A549 (cell line): Measurements from ENCODE around the gene AK3. TPM values are rescaled to one million over a fixed set of nuclear protein-coding genes. Genes with fewer than 3 reads are reported as not detected.

Experiments
- ATAC-seq, 2 experiments: fragments of 200-7000 bp in 1 of 2; fragments of >200 bp in 1 of 2; cut with Nextera tagmentation in 1 of 2; cut with Tn5 transposase in 1 of 2; 3 replicates each; pipeline versions ENCODE4 v1.8.0 to v1.9.1; 2018 to 2020; ENCODE audit warnings: mild to moderate bottlenecking in 1 of 2, moderate library complexity in 1 of 2
- CTCF ChIA-PET: fragments of 300-600 bp; sonication (Branson Sonifier 250); formaldehyde crosslinking; extraction: SDS; loops from one replicate; lab custom pipeline; 2021; ENCODE audit warnings: antibody characterized with exemption, inconsistent platforms; lab: Yijun Ruan, JAX
- POLR2A ChIA-PET: fragments of 350-600 bp; formaldehyde crosslinking; extraction: SDS; loops from one replicate; lab custom pipeline; 2021; ENCODE audit warnings: antibody characterized with exemption, inconsistent platforms; lab: Yijun Ruan, JAX
- DNase-seq, 2 experiments: peaks; one replicate each; pipeline versions ENCODE4 v3.0.0 to v3.0.0-alpha.2; 2011 to 2016; ENCODE audit warnings: low read depth in 1 of 2, low spot score in 1 of 2
- FAIRE-seq: peaks from 2 replicates; lab custom pipeline; 2011; peaks lifted over from hg19 to GRCh38; lab: Jason Lieb, UNC
- H3K27ac ChIP-seq, 2 experiments: fragments of >200 bp; sonication (Bioruptor Twin); formaldehyde crosslinking; 3 replicates each; pipeline ENCODE4 v1.5.1; 2016 to 2017
- H3K4me1 ChIP-seq: fragments of >200 bp; sonication (Bioruptor Twin); formaldehyde crosslinking; 3 replicates; pipeline ENCODE4 v1.6.1; 2016
- H3K4me2 ChIP-seq: fragments of >200 bp; sonication (Bioruptor Twin); formaldehyde crosslinking; 3 replicates; pipeline ENCODE4 v1.6.1; 2016
- H3K4me3 ChIP-seq: fragments of >200 bp; sonication (Bioruptor Twin); formaldehyde crosslinking; 3 replicates; pipeline ENCODE4 v1.5.1; 2016
- H3K9me3 ChIP-seq: fragments of >200 bp; sonication (Bioruptor Twin); formaldehyde crosslinking; 3 replicates; pipeline ENCODE4 v1.6.1; 2016
- CBX2 ChIP-seq: fragments of 200-600 bp; sonication (generic); IDR thresholded peaks from 2 replicates; pipeline ENCODE4 v1.6.1; 2016; ENCODE audit warnings: low read depth, mild to moderate bottlenecking, borderline replicate concordance
- CEBPB ChIP-seq, 2 experiments: fragments of >200 bp in 1 of 2; sonication (Bioruptor Twin) in 1 of 2; formaldehyde crosslinking in 1 of 2; IDR thresholded peaks; 2 replicates each; pipeline ENCODE4 v1.6.1; 2012 to 2016
- CHD2 ChIP-seq: fragments of 150-350 bp; IDR thresholded peaks from 2 replicates; pipeline ENCODE4 v1.6.1; 2014; ENCODE audit warnings: low read length; ENCODE audit not compliant: partially characterized antibody
- EP300 ChIP-seq, 2 experiments: fragments of >200 bp; sonication (Bioruptor Twin); formaldehyde crosslinking; IDR thresholded peaks; 2 replicates in 1 of 2; 3 replicates in 1 of 2; pipeline ENCODE4 v1.6.1; 2016 to 2017
- FOSL2 ChIP-seq, 2 experiments: fragments of 450-650 bp in 1 of 2; fragments of >200 bp in 1 of 2; sonication (Bioruptor Twin) in 1 of 2; formaldehyde crosslinking; IDR thresholded peaks; 2 replicates each; pipeline versions ENCODE4 v1.5.0 to v1.6.1; 2016 to 2020; ENCODE audit warnings: mild to moderate bottlenecking in 1 of 2, moderate library complexity in 1 of 2
- GATA3 ChIP-seq: IDR thresholded peaks from 2 replicates; pipeline ENCODE4 v1.6.1; 2012; ENCODE audit warnings: borderline replicate concordance
- HOXB13 ChIP-seq: fragments of 250-450 bp; sonication (Bioruptor Pico); IDR thresholded peaks from 2 replicates; pipeline ENCODE4 v1.5.0; 2020; ENCODE audit warnings: low read depth, mild to moderate bottlenecking, moderate library complexity
- HOXB5 ChIP-seq: fragments of 250-450 bp; sonication (Bioruptor Pico); IDR thresholded peaks from 2 replicates; pipeline ENCODE4 v1.5.0; 2020; ENCODE audit warnings: mild to moderate bottlenecking, moderate library complexity
- JUN ChIP-seq, 2 experiments: fragments of >200 bp; sonication (Bioruptor Twin); formaldehyde crosslinking; IDR thresholded peaks; 2 replicates in 1 of 2; 3 replicates in 1 of 2; pipeline ENCODE4 v1.6.1; 2016 to 2017
- MYC ChIP-seq: IDR thresholded peaks from 2 replicates; pipeline ENCODE4 v1.6.1; 2012; ENCODE audit warnings: mild to moderate bottlenecking, inconsistent platforms, low read length, improper control_type of control experiment, borderline replicate concordance
- NFE2L2 ChIP-seq: fragments of 150-350 bp; conservative IDR thresholded peaks from 2 replicates; pipeline ENCODE4 v1.6.1; 2014; ENCODE audit warnings: low read length
- NPAS2 ChIP-seq: fragments of 250-450 bp; sonication (Bioruptor Pico); IDR thresholded peaks from 2 replicates; pipeline ENCODE4 v1.8.0; 2022; ENCODE audit warnings: mild to moderate bottlenecking, moderate library complexity, borderline replicate concordance
- PHF8 ChIP-seq: fragments of 200-600 bp; sonication (generic); IDR thresholded peaks from 2 replicates; pipeline ENCODE4 v1.6.1; 2016; ENCODE audit warnings: low read depth, mild to moderate bottlenecking, antibody characterized with exemption, moderate library complexity, borderline replicate concordance
- POLR2AphosphoS2 ChIP-seq: conservative IDR thresholded peaks from 2 replicates; pipeline ENCODE4 v1.6.1; 2012; ENCODE audit warnings: low read length, improper control_type of control experiment, inconsistent platforms
- RCOR1 ChIP-seq: fragments of 150-350 bp; IDR thresholded peaks from 2 replicates; pipeline ENCODE4 v1.6.1; 2014; ENCODE audit warnings: antibody characterized with exemption, low read length, low read depth
- RFX5 ChIP-seq: fragments of 450-650 bp; IDR thresholded peaks from 2 replicates; pipeline ENCODE4 v1.7.1; 2014; ENCODE audit warnings: antibody characterized with exemption, mild to moderate bottlenecking, moderate library complexity
- SMC3 ChIP-seq: fragments of >200 bp; sonication (Bioruptor Twin); formaldehyde crosslinking; IDR thresholded peaks from 3 replicates; pipeline ENCODE4 v1.6.1; 2018; ENCODE audit warnings: inconsistent platforms
- TFCP2L1 ChIP-seq: fragments of 250-450 bp; sonication (Bioruptor Pico); IDR thresholded peaks from 2 replicates; pipeline ENCODE4 v1.5.0; 2021; ENCODE audit warnings: mild to moderate bottlenecking
- ZSCAN20 ChIP-seq: fragments of 250-450 bp; sonication (Bioruptor Pico); IDR thresholded peaks from 2 replicates; pipeline ENCODE4 v1.8.0; 2022; ENCODE audit warnings: mild to moderate bottlenecking, moderate library complexity
- WGBS: methylation state at CpG from one replicate; pipeline ENCODE4 v1.1.6; 2017; ENCODE audit errors: missing lambda C conversion rate; 5-methylcytosine and 5-hydroxymethylcytosine counted together
- polyA plus RNA-seq, 4 experiments: library from polyadenylated mRNA; depleted of rRNA in 3 of 4; stranded (reverse); fragments of >200 nt; fragmentation: RNase III in 1 of 4; extraction: RNeasy Plus Mini Kit Qiagen cat#74134 plus additional on column Dnase treatment in 1 of 4; gene quantifications; 2 replicates in 3 of 4; 3 replicates in 1 of 4; pipeline ENCODE4 v1.2.3, GENCODE V29; 2011 to 2017
- TF ChIP-seq, protein P1 (sequence below): fragments of 450-650 bp; IDR thresholded peaks from 2 replicates; pipeline ENCODE4 v1.6.1; 2014; ENCODE audit warnings: antibody characterized with exemption
- TF ChIP-seq, protein P2 (sequence below): fragments of 250-450 bp; sonication (Bioruptor Pico); IDR thresholded peaks from 2 replicates; pipeline ENCODE4 v1.5.0; 2020; ENCODE audit warnings: low read depth, mild to moderate bottlenecking, moderate library complexity
- TF ChIP-seq, protein P3 (sequence below): fragments of 150-350 bp; IDR thresholded peaks from 2 replicates; pipeline ENCODE4 v1.6.1; 2014; ENCODE audit warnings: low read depth, mild to moderate bottlenecking, low read length
- TF ChIP-seq, protein P4 (sequence below): IDR thresholded peaks from 2 replicates; pipeline ENCODE4 v1.6.1; 2012

AK3 gene
- polyA plus RNA-seq, 2 of the 4 experiments (the other 2 are of a cell fraction) = 51.0 to 83.0 TPM

DNA sequence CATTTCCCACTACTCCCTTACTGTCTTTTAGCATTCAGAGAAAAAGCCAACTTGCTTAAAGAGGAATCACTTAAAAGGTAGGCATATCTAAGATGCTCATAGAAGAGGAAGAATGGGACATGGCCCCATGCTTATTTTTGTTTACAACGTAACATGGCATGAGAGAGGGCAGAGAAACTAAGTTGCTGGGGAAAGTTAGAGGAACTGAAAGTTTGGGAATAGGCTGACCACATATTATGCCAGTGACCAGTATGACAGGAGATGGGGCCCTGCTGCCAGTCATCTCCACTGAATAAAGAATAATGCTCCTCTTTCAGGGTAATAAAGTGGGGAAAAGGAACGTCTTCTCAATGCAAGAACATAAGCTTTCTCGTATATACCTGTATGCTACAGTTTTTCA, 77.0 kb downstream of the AK3 start:
- Histone ChIP-seq H3K9me3 (no peaks in the 10 kb centered on the region), H3K4me3 (0 out of 3 replicates have a peak overlapping the region, but pooled peaks have one; percentile 84), H3K4me1 (peaks cover 36% of the 10 kb centered on the region), H3K4me2 (peak overlapping the region; percentile 98), H3K27ac (peak overlapping the region in 1 of 2 experiments; percentile 9; a peak in 1 of 6 replicates)
- FAIRE-seq = no peak
- CTCF ChIA-PET = interaction anchor here (1.2 to 5.5 kb wide), 6 partner anchors 8 to 324 kb away, joined by 3 to 37 read pairs (median 4); partner anchors contain the start of genes AK3 and CDC37L1
- ATAC-seq = no peak
- no peak for DNase-seq
- 71% methylated on average over 3 of the region's 3 CpGs for WGBS
- POLR2A ChIA-PET = interaction anchor here (2.9 to 3.8 kb wide), 2 partner anchors 14 to 16 kb away, joined by 31 to 37 read pairs; partner anchors contain the start of gene CDC37L1
- no peak for TF ChIP-seq CHD2
- TF ChIP-seq EP300 (IDR thresholded peaks at IDR 0.05) = no peak
- TF ChIP-seq CEBPB (IDR thresholded peaks at IDR 0.05) = no peak
- TF ChIP-seq NPAS2 (CRISPR knock-in tag) = no peak
- TF ChIP-seq HOXB5 (CRISPR knock-in tag) = no peak
- TF ChIP-seq, protein P1, sequence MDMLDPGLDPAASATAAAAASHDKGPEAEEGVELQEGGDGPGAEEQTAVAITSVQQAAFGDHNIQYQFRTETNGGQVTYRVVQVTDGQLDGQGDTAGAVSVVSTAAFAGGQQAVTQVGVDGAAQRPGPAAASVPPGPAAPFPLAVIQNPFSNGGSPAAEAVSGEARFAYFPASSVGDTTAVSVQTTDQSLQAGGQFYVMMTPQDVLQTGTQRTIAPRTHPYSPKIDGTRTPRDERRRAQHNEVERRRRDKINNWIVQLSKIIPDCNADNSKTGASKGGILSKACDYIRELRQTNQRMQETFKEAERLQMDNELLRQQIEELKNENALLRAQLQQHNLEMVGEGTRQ = no peak

DNA sequence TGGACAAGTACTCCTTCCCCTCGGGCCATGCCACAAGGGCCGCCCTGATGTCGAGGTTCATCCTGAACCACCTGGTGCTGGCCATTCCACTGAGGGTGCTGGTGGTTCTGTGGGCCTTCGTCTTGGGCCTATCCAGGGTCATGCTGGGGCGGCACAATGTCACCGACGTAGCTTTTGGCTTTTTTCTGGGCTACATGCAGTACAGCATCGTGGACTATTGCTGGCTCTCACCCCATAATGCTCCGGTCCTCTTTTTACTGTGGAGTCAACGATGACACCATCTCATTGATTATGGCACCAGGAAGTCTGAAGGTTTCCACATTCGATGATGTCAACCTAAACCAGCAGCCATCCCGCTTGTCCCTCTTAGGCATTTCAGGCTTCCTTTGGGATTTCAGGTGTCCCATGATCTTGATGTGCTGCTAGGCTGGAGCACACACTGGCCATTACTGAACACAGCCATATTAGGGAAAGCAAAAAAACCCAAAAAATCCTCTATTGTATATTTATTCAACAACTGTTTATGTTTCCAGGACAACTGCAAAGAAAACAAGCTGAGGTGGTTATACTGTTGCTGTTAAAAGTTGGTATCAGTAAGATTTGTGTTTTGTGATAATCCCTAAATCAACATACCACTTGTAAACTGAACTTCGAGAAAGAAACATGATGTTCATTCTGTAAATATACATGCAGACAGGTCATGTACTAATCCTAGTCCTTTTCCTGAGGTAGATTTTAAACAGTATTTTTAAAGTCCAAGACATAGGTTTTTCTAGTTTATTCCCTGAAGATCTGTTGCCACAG, 77.8 kb downstream of the AK3 start:
- POLR2A ChIA-PET = interaction anchor here (1.4 to 3.8 kb wide), 3 partner anchors 15 to 16 kb away, joined by 5 to 37 read pairs (median 8); partner anchors contain the start of gene CDC37L1
- Histone ChIP-seq H3K27ac (peak overlapping the region; percentile 92 to 99), H3K9me3 (no peaks in the 10 kb centered on the region), H3K4me2 (peak overlapping the region; percentile 98), H3K4me1 (peaks cover 40% of the 10 kb centered on the region), H3K4me3 (peak overlapping the region; percentile 84)
- WGBS = 14% methylated on average over 13 of the region's 13 CpGs
- peak in 1 of 2 experiments; percentile 18; a peak in 3 of 6 replicates for ATAC-seq
- no peak for TF ChIP-seq GATA3
- TF ChIP-seq JUN (IDR thresholded peaks at IDR 0.05) = no peak
- no peak for TF ChIP-seq MYC
- TF ChIP-seq, protein P1 = no peak
- FAIRE-seq = no peak
- CTCF ChIA-PET = interaction anchor here (0.5 to 5.5 kb wide), 11 partner anchors 9 to 130 kb away, joined by 3 to 37 read pairs (median 4); partner anchors contain the start of gene AK3
- peak in 1 of 2 experiments; percentile 38 for DNase-seq

DNA sequence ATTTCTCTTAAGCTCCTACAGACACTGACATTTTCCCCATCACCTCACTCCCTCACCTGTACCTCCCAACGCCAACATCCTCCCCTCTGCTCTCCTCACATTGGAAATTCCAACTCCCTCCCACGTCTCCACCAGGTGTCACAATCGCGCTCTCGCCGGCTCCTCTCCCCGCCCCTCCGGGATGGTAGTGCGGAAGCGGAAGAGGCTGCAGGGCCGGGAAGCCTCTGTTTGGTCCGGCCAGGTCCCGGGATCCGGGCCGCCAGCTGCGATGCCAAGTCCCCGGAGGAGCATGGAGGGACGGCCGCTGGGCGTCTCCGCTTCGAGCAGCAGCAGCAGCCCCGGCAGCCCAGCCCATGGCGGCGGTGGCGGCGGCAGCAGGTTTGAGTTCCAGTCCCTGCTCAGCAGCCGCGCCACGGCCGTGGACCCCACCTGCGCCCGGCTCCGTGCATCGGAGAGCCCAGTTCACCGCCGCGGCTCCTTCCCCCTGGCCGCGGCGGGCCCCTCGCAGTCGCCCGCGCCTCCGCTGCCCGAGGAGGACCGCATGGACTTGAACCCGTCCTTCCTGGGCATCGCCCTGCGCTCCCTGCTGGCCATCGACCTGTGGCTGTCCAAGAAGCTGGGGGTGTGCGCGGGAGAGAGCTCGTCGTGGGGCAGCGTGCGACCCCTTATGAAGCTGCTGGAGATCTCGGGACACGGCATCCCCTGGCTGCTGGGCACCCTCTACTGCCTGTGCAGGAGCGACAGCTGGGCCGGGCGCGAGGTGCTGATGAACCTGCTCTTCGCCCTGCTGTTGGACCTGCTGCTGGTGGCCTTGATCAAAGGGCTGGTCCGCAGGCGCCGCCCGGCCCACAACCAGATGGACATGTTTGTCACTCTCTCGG, 78.7 kb downstream of the AK3 start, which contains the start of gene PLPP6:
Gene PLPP6 (plus strand): TSS at position 187 of the 881 bp plus-strand sequence. CDS start 82 bp downstream, at position 269.
- no peaks in the 10 kb centered on the region for H3K9me3 ChIP-seq
- POLR2A ChIA-PET = interaction anchor here (1.4 to 1.9 kb wide), 2 partner anchors 15 to 17 kb away, joined by 5 to 8 read pairs; partner anchors contain the start of gene CDC37L1
- CTCF ChIA-PET = interaction anchor here (0.5 to 5.5 kb wide), 16 partner anchors 8 to 131 kb away, joined by 3 to 37 read pairs (median 4); partner anchors contain the start of genes AK3 and CDC37L1
- H3K4me3 ChIP-seq = peak within 1 kb of the TSS; percentile 84
- H3K4me2 ChIP-seq = peak within 1 kb of the TSS; percentile 98
- peak within 1 kb of the TSS; percentile 92 to 99 for H3K27ac ChIP-seq
- H3K4me1 ChIP-seq = peaks cover 49% of the 10 kb centered on the region
- FAIRE-seq (peak; percentile 46), DNase-seq (peak; percentile 89 to 91), ATAC-seq (peak; percentile 95 to 96)
- 6% methylated on average over 33 of the region's 70 CpGs for WGBS
- TF ChIP-seq SMC3 = peak; percentile 77
- TF ChIP-seq MYC = peak; percentile 13; the same call in 1 of the 2 replicates
- TF ChIP-seq ZSCAN20 (CRISPR knock-in tag) = no peak
- TF ChIP-seq, protein P2, sequence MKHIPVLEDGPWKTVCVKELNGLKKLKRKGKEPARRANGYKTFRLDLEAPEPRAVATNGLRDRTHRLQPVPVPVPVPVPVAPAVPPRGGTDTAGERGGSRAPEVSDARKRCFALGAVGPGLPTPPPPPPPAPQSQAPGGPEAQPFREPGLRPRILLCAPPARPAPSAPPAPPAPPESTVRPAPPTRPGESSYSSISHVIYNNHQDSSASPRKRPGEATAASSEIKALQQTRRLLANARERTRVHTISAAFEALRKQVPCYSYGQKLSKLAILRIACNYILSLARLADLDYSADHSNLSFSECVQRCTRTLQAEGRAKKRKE = no peak
- no peak for TF ChIP-seq RFX5
- no peak for TF ChIP-seq EP300 (IDR thresholded peaks at IDR 0.05)
- no peak for TF ChIP-seq RCOR1
- no peak for TF ChIP-seq NFE2L2
- TF ChIP-seq CBX2 = no peak
- no peak for TF ChIP-seq POLR2AphosphoS2
- no peak for TF ChIP-seq HOXB13
- TF ChIP-seq, protein P3, sequence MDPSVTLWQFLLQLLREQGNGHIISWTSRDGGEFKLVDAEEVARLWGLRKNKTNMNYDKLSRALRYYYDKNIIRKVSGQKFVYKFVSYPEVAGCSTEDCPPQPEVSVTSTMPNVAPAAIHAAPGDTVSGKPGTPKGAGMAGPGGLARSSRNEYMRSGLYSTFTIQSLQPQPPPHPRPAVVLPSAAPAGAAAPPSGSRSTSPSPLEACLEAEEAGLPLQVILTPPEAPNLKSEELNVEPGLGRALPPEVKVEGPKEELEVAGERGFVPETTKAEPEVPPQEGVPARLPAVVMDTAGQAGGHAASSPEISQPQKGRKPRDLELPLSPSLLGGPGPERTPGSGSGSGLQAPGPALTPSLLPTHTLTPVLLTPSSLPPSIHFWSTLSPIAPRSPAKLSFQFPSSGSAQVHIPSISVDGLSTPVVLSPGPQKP = no peak
- TF ChIP-seq, protein P4, sequence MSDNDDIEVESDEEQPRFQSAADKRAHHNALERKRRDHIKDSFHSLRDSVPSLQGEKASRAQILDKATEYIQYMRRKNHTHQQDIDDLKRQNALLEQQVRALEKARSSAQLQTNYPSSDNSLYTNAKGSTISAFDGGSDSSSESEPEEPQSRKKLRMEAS = peak; percentile 73
- TF ChIP-seq TFCP2L1 (CRISPR knock-in tag) = no peak
- TF ChIP-seq PHF8 = peak; percentile 47; the same call in 1 of the 2 replicates
- no peak for TF ChIP-seq FOSL2 (IDR thresholded peaks at IDR 0.05)
- TF ChIP-seq FOSL2 (CRISPR knock-in tag; IDR thresholded peaks at IDR 0.05) = no peak; the same call in 1 of the 2 replicates
